Measurements from ENCODE around the gene COL8A1.

COL8A1 gene

DNA sequence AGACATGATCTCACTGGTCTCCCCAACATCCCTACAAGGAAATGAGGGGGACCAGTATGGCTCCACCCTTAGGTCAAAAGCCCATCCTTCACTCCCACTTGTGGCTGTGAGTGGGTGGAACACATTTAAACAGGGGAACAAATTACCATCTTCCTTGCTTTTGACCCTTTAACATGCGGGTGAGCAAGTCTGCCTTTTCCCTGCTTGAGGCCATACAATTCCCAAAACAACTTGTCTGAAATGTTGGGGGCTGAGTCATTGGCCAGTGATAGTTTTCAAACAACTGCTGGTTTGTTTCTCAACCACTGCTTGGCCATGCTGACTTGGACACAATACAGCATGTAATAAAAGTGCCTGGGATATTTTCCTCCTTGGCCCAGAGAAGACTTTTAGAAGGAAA is 39.6 kb downstream of the COL8A1 start:
- no peak for DNase-seq

- DNase-seq: no peak
These were observed 40.5 kb downstream of the COL8A1 start for GRCh38 chr3:99678896-99679295.

DNA sequence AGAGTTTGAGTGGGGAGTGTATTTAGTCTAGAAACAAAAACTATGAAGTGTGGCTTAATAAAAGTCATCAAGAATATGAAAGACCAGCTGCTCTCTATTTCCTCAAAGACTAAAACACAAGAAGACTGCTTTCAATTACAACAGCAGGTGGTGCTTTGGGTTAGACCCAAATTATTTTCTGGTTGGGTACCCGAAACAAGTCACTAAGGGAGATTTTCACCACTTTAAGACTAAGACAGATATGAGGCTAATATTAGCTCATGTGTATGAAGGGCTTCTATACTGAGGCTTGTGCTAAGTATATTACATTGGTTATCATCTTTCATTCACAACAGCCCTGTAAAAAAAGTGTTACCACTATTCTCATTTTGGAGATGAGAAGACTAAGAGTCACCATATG is 43.1 kb downstream of the COL8A1 start:
- DNase-seq: no peak

DNA sequence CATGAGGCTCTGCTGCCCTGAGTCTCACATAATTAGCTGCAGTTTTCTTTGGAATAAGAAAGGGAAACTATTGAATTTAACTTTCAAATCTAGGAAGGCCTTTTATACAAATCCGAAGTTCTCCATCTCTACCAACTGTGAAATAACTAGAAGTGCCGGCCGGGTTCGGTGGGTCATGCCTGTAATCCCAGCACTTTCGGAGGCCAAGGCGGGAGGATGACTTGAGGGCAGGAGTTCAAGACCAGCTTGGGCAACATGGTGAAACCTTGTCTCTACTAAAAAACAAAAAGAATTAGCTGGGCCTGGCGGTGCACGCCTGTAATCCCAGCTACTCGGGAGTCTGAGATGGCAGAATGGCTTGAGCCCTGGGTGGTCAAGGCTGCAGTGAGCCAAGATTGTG is 43.6 kb downstream of the COL8A1 start:
- DNase-seq: no peak

DNA sequence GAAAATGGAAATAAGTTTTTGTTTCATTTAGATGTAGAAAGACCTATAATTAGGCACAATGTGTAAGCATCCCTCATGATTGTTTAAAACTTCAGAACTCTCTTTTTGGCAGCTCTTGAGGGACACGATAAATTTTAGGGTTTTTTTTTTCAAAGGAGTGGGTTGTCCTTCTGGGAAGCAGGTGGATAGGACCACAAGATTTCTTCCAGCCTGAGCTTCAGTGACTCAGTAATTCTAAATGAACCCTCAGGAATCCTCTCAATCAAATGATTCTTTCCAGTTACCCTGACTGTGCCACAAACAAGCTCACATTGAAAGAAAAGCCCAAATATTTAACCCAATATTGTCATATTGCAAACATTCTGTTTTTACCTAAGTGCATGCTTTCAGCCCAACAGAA is 45.1 kb downstream of the COL8A1 start:
- no peak for DNase-seq

DNA sequence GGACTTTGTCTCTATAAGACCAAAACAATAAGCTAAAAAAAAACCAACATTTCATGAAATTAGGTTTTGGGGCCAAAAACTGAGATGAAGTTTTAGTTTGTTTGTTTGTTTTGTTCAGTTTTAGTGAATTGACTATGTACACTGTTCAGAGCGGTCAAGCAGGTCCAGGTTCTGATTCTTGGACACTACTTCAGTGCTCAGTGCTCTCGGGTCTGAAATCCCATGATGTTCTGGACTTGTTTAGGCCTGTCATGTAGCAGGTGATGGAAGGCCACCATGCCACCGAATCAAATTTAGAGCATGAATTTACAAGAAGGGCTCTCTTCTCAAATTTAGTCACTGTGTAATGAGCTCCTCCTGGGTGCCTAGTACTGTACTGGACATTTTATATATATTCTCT is 45.5 kb downstream of the COL8A1 start:
- DNase-seq: no peak

DNA sequence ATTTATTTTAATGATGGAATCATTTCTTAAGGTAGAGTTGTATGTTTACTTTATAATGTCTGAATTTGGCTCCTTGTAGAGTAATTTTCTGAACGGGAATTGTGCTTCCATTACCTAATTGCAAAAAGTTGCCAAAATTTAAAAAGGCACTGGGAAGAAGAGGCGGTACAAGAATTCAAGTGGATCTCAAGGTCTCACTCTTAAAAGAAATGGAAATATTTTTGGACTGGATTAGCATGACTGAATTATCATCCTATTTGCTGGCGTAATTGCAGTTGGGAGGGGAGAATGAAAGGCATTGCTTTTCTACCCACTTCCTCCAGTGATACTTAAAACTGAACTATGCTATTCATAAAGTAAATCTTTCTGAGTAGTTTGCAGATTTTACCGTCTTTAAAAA is 46.2 kb downstream of the COL8A1 start:
- no peak for DNase-seq

DNA sequence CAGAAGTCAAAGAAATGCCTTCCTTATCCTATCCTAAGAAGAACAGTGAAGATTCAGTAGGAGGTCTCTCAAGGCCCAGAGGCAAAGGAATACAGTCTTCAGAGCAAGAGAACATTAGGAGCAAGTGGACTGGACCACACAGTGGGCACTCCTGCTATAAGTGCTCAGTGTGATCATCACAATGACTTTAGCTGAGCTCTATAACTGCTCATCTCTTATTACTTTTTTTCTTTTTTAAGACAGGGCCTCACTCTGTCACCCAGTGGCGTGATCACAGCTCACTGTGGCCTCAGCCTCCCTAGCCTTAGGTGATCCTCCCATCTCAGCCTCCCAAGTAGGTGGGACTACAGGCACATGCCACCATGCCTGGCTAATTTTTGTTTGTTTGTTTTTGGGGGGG is 48.1 kb downstream of the COL8A1 start:
- DNase-seq: no peak

DNA sequence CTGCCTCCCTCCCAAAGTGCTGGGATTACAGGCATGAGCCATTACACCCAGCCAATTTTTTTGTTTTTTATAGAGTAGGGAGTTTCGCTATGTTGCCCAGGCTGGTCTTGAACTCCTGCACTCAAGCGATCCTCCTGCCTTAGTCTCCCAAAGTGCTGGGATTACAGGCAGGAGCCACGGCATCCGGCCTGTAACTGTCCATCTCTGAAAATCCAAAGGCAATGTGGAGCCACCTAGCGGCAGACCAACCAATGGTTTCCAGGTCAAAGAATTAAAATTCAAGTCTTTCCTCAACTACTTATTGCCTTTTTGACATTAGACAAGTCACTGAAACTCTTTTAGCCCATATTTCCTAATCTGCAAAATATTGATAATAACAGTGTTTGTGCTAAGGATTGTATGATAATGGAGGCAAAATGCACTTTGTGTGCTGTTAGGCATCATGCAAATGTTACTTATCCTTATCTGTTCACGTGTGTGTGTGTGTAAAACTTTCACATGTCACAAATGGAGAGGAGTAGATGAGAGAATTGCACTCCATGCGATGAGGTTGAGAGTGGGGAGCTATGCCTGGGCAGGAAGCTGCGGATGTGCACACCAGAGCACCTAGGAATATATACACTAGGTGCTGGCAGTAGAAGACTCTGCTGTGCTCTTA is 48.7 kb downstream of the COL8A1 start:
- DNase-seq: peak; percentile 53 to 64

DNA sequence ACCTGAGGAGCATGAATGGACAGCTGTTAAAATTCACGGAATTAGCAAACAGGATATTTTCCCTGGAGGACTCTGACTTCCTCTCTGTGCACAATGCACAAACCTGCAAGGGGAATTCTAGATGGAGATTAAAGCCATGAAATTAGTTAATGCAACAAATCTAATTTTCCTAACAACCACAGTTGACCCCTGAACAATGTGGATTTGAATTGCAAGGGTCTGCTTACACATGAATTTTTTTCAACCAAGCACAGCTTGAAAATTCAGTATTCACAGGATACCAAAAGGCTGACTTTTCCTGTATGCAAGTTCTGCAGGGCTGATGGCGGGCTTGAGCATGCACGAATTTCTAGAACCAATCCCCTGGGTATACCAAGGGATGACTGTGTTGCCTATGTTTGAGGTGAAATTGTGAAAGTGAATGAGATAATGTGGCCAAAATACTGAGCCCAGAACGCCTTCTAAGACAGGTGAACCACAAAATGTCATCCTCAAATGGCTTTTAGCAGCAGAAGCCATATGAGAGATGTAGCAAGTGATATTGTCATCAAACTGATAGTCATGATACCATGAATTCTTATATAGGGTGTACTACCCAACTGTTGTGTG is 52.5 kb downstream of the COL8A1 start:
- no peak for DNase-seq

DNA sequence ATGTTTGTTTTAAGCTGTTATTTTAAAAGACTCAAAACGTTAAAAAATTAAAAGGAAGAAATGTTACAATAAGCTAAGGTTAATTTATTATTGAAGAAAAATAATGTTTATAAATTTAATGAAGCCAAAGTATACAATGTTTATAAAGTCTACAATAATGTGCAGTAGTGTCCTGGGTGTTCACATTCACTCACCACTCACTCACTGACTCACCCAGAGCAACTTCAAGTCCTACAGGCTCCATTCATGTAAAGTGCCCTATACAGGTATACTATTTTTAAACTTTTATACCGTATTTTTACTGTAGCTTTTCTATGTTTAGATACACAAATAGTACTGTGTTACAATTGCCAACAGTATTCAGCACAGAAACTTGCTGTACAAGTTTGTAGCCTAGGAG is 55.2 kb downstream of the COL8A1 start:
- no peak for DNase-seq

DNA sequence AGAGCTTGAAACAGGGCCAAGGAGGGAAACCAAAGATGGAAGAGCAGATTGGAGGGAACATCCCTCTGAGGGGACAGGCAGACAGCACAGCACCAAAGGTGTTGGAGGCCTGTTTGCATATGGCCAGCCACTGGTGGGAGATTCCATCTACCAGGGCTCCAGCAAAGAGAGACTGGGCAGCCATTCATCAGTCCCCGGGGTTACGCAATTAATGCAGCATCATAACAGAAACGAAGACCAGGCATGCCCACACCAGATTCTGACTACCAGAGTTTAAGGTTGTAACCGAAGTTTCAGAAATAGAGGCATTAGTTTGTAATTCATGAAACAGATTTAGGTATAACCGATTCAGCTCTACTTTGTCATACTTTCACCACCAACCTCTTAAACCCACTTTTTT is 58.1 kb downstream of the COL8A1 start:
- DNase-seq: no peak

- DNase-seq: no peak
These were observed 58.9 kb downstream of the COL8A1 start for GRCh38 chr3:99697250-99697649.

DNA sequence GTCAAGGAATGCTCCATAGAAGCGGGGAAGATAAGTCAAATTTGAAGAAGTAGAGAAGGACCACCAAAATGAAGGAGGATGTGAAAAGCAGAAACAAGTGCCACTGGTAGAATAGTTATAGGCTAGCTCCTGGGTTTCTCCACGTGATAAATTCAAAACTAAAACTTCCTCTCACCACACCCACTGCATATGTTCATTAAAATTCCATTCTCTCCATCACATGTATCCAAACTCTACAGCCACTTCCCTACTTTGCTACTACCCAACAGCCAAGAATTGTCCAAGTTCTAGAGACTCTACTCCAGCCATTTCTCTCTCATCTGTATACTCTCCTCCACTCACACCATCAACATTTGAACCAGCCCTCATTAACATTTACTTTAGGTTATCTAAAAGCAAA is 60.5 kb downstream of the COL8A1 start:
- no peak for DNase-seq

- DNase-seq: no peak
These were observed 61.4 kb downstream of the COL8A1 start for GRCh38 chr3:99699841-99700240.

- DNase-seq: no peak
These were observed 62.4 kb downstream of the COL8A1 start for GRCh38 chr3:99700631-99701268.

- no peak for DNase-seq
These were observed 64.9 kb downstream of the COL8A1 start for GRCh38 chr3:99702953-99703943.

GRCh38 chr3:99704417-99704816 is 66.0 kb downstream of the COL8A1 start:
- no peak for DNase-seq

DNA sequence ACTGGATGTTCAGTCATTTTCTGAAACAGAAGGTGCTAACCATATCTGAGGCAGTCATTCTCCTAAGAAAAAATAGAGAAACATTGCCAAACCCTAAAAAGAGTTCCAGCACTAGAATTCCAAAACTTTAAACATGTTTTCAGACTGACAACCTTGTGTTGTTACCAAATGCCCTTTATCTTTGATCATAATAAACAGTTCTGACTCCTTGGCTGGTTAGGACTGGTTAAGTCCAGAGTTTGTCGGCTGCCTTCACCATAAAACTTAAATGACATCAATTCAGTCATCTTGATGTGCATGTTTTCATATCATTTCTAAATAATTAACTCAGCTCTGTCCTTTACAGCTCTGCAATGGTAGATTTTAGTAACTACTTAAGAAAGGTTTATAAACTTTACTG is 68.0 kb downstream of the COL8A1 start:
- DNase-seq: no peak

- no peak for DNase-seq
These were observed 69.9 kb downstream of the COL8A1 start for GRCh38 chr3:99708207-99708745.

DNA sequence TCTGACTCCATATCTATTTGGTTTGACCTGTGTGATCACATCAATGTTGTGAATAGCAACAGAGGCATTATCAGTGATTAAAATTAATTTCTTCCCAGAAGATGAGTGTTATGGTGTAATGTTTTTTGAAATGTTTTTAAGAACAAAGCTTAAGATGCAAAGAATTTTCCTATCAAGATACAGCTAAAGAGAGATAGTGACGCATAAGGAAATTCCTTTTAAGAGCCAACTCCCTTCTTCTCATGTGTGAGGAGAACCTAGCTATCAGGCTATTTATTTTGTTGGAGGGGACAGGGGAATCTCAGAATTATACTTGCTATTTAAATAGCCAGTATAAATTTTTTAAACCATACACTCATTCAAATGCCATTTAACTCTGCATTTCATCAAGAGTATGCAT is 71.3 kb downstream of the COL8A1 start:
- no peak for DNase-seq

GRCh38 chr3:99710094-99710493 is 71.7 kb downstream of the COL8A1 start:
- DNase-seq: no peak

GRCh38 chr3:99711351-99711750 is 73.0 kb downstream of the COL8A1 start:
- no peak for DNase-seq

Measured in activated CD4-positive, alpha-beta T cell treated with anti-CD3 and anti-CD28 coated beads, Interleukin-2, amount 50 U/mL, for 48 hours (primary cell).